Measurements from ENCODE around the gene PHACTR3. TPM values are rescaled to one million over a fixed set of nuclear protein-coding genes. Genes with fewer than 3 reads are reported as not detected.

PHACTR3 gene
- total and polyA plus RNA-seq, 2 of the 8 experiments (the other 6 are each of a cell fraction or from before 2014, with no cell fraction given) = 0.05 to 0.13 TPM

DNA sequence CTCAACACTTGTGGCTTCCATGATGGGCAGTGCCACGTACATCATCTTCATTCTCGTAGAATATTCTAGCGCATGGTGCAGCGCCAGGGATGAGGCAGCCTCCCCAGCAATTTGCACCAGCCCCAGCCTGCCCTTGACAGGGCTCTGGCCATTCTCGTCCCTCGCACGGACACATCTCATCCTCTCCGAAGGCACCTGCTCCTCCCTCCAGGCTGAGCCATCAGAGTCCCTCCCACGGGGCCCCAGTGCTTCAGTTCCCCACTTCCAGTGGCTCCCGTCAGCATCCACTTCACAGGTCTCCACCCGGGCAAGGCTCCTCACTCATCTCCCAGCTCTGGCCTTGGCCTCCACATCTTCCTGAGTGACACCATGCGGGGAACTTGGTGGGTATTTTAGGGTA lies 13.3 kb upstream of the PHACTR3 start (continued):
- TF ChIP-seq HDAC2 (IDR thresholded peaks at IDR 0.05; ENCODE audit: borderline replicate concordance in 1 of 2, low read depth in 2 of 2, low read length in 2 of 2) (no peak), KDM5A (IDR thresholded peaks at IDR 0.05; ENCODE audit: low read length) (no peak), ASH2L (IDR thresholded peaks at IDR 0.05; ENCODE audit: low read length) (no peak), CHD1 (IDR thresholded peaks at IDR 0.05; ENCODE audit: low read depth, low read length) (no peak), KDM1A (IDR thresholded peaks at IDR 0.05; ENCODE audit: borderline replicate concordance, low read length) (no peak)
